SK-N-DZ (cell line): ENCODE measurements around the gene SCNN1A. TPM values are rescaled to one million over a fixed set of nuclear protein-coding genes. Genes with fewer than 3 reads are reported as not detected.
A peak's percentile ranks its signal among the peaks of the same experiment; 100 is the strongest.

Experiments used
- DNase-seq: peaks from one replicate; pipeline ENCODE4 v3.0.0-alpha.2; 2015; ENCODE audit warnings: low spot score
- polyA plus RNA-seq, 2 experiments: library from polyadenylated mRNA; depleted of rRNA; stranded (reverse); fragments of >200 nt; gene quantifications; 2 replicates each; pipeline ENCODE4 v1.2.3, GENCODE V29; 2014

The SCNN1A gene
- polyA plus RNA-seq (2014; cell fraction: cytosol; rRNA removed) = not detected in 2 replicates
- not detected in 2 replicates for polyA plus RNA-seq (2014; cell fraction: nucleus; rRNA removed)

- DNase-seq = no peak
Measured at GRCh38 chr12:6375269-6376078, at the start of gene SCNN1A. SCNN1A (minus strand) TSS chr12:6375563; CDS start chr12:6374783, 780 bp downstream.

GRCh38 chr12:6424866-6425265 is 49.5 kb upstream of the SCNN1A start:
- no peak for DNase-seq

GRCh38 chr12:6424008-6424347 is 48.6 kb upstream of the SCNN1A start:
- DNase-seq = no peak

- DNase-seq = peak; percentile 91
Measured at GRCh38 chr12:6423267-6424007, 48.1 kb upstream of the SCNN1A start.

- no peak for DNase-seq
Measured at GRCh38 chr12:6420364-6420763, 45.0 kb upstream of the SCNN1A start.

GRCh38 chr12:6418796-6419195 is 43.4 kb upstream of the SCNN1A start:
- no peak for DNase-seq

- DNase-seq = no peak
Measured at GRCh38 chr12:6416596-6416995, 41.2 kb upstream of the SCNN1A start.

- DNase-seq = no peak
Measured at GRCh38 chr12:6407236-6407954, 32.0 kb upstream of the SCNN1A start.

- DNase-seq = no peak
Measured at GRCh38 chr12:6405963-6406362, 30.6 kb upstream of the SCNN1A start.

- no peak for DNase-seq
Measured at GRCh38 chr12:6404390-6404789, 29.0 kb upstream of the SCNN1A start.

- DNase-seq = no peak
Measured at GRCh38 chr12:6399884-6400644, 24.7 kb upstream of the SCNN1A start.

- DNase-seq = no peak
Measured at GRCh38 chr12:6396031-6396430, 20.7 kb upstream of the SCNN1A start.

GRCh38 chr12:6394398-6394797 is 19.0 kb upstream of the SCNN1A start:
- DNase-seq = no peak

GRCh38 chr12:6393109-6393508 is 17.7 kb upstream of the SCNN1A start:
- DNase-seq = no peak

- no peak for DNase-seq
Measured at GRCh38 chr12:6392504-6392903, 17.1 kb upstream of the SCNN1A start.

GRCh38 chr12:6391013-6391412 is 15.7 kb upstream of the SCNN1A start:
- no peak for DNase-seq

GRCh38 chr12:6390084-6390799 is 14.9 kb upstream of the SCNN1A start:
- DNase-seq = no peak

GRCh38 chr12:6387541-6387940 is 12.2 kb upstream of the SCNN1A start:
- DNase-seq = no peak

- DNase-seq = no peak
Measured at GRCh38 chr12:6386491-6386890, 11.1 kb upstream of the SCNN1A start.

- DNase-seq = no peak
Measured at GRCh38 chr12:6386038-6386437, 10.7 kb upstream of the SCNN1A start.
